Right ventricle myocardium inferior (tissue), 1 donor: Measurements from ENCODE around the gene FMNL2. TPM values are rescaled to one million over a fixed set of nuclear protein-coding genes. Genes with fewer than 3 reads are reported as not detected.
A peak's percentile ranks its signal among the peaks of the same experiment; 100 is the strongest.

Source experiments
- ATAC-seq: fragments of 200-7000 bp; cut with Tn5 transposase; one replicate; pipeline ENCODE4 v1.9.1; 2020; ENCODE audit warnings: mild to moderate bottlenecking, moderate library complexity
- DNase-seq: peaks from one replicate; pipeline ENCODE4 v3.0.0; 2021; ENCODE audit errors: missing footprints
- intact Hi-C: fragments of 100-400 bp; cut with DNase I; formaldehyde crosslinking; loops from one replicate; pipeline ENCODE4 v1.11.0; 2022
- total RNA-seq: library from RNA; stranded (reverse); fragmentation: NEBNext Ultra II Directional; extraction: Animal tissue kit (Norgen Biotek cat#: 25700); gene quantifications from one replicate; pipeline ENCODE4 v1.2.1, GENCODE V29; 2021
- donor health status: DM: no; HTN: yes; CAD: no; lungs with severe emphysema.

The FMNL2 gene
- total RNA-seq, 1 donor from 2014 or later = 7.2 TPM

- ATAC-seq (no peak), DNase-seq (no peak)
- intact Hi-C loops = no loop called here
These were observed 264.2 kb downstream of the FMNL2 start for GRCh38 chr2:152598975-152599759.

GRCh38 chr2:152600051-152600657 is 265.2 kb downstream of the FMNL2 start:
- intact Hi-C loops = no loop called here
- no peak for ATAC-seq
- no peak for DNase-seq

GRCh38 chr2:152600697-152601096 is 265.7 kb downstream of the FMNL2 start:
- ATAC-seq = no peak

GRCh38 chr2:152602750-152603149 is 267.8 kb downstream of the FMNL2 start:
- ATAC-seq (no peak), DNase-seq (no peak)
- intact Hi-C loops = no loop called here

More at GRCh38 chr2:152600697-152601096, 265.7 kb downstream of the FMNL2 start:
- intact Hi-C loops = no loop called here
- DNase-seq = no peak

- intact Hi-C loops = no loop called here
- DNase-seq (no peak), ATAC-seq (no peak)
These were observed 268.2 kb downstream of the FMNL2 start for GRCh38 chr2:152603166-152603565.

GRCh38 chr2:152606081-152606480 is 271.1 kb downstream of the FMNL2 start:
- intact Hi-C loops = no loop called here
- no peak for DNase-seq
- no peak for ATAC-seq

- no peak for DNase-seq
- ATAC-seq = no peak
- intact Hi-C loops = no loop called here
These were observed 272.0 kb downstream of the FMNL2 start for GRCh38 chr2:152606941-152607340.

- intact Hi-C loops = no loop called here
- ATAC-seq = no peak
- no peak for DNase-seq
These were observed 272.9 kb downstream of the FMNL2 start for GRCh38 chr2:152607793-152608300.

GRCh38 chr2:152609154-152609553 is 274.2 kb downstream of the FMNL2 start:
- intact Hi-C loops = no loop called here
- no peak for ATAC-seq

GRCh38 chr2:152609699-152610098 is 274.7 kb downstream of the FMNL2 start:
- DNase-seq (no peak), ATAC-seq (no peak)
- intact Hi-C loops = loop anchor here (5.0 kb wide), 1 partner anchor 272 kb away; the partner anchor contains the start of gene FMNL2

More at GRCh38 chr2:152609154-152609553, 274.2 kb downstream of the FMNL2 start:
- no peak for DNase-seq

GRCh38 chr2:152611458-152612231 is 276.7 kb downstream of the FMNL2 start:
- intact Hi-C loops = loop anchor here (5.0 kb wide), 1 partner anchor 274 kb away; the partner anchor contains the start of gene FMNL2
- DNase-seq (no peak), ATAC-seq (peak; percentile 95)

GRCh38 chr2:152613235-152613634 is 278.3 kb downstream of the FMNL2 start:
- no peak for DNase-seq
- intact Hi-C loops = loop anchor here (5.0 kb wide), 1 partner anchor 276 kb away; the partner anchor contains the start of gene FMNL2
- no peak for ATAC-seq

GRCh38 chr2:152615177-152615576 is 280.2 kb downstream of the FMNL2 start:
- intact Hi-C loops = no loop called here
- no peak for DNase-seq
- no peak for ATAC-seq

- no peak for ATAC-seq
- DNase-seq = no peak
- intact Hi-C loops = no loop called here
These were observed 282.6 kb downstream of the FMNL2 start for GRCh38 chr2:152617456-152618192.

- intact Hi-C loops = no loop called here
- ATAC-seq = no peak
These were observed 283.2 kb downstream of the FMNL2 start for GRCh38 chr2:152618193-152618564.

GRCh38 chr2:152620208-152620607 is 285.2 kb downstream of the FMNL2 start:
- DNase-seq = no peak
- intact Hi-C loops = no loop called here
- no peak for ATAC-seq

More at GRCh38 chr2:152618193-152618564, 283.2 kb downstream of the FMNL2 start:
- no peak for DNase-seq

GRCh38 chr2:152620985-152621384 is 286.0 kb downstream of the FMNL2 start:
- DNase-seq (no peak), ATAC-seq (no peak)
- intact Hi-C loops = no loop called here

GRCh38 chr2:152622219-152622618 is 287.2 kb downstream of the FMNL2 start:
- intact Hi-C loops = no loop called here
- no peak for DNase-seq
- ATAC-seq = no peak
